ENCODE results near the gene GPC6.

GPC6 gene

GRCh38 chr13:93339550-93339949 is 112.9 kb downstream of the GPC6 start:
- no CpG with 5 or more reads among the region's 4 CpGs for WGBS (ENCODE audit: insufficient coverage, insufficient read length)
- no peaks in the 10 kb centered on the region; the same call in 1 of the 2 replicates for H3K4me1 ChIP-seq (ENCODE audit: control insufficient read depth, insufficient read depth, low read length)
- DNase-seq (ENCODE audit: low read depth, low spot score): no peak
- no peak overlapping the region for H3K27ac ChIP-seq (ENCODE audit: low read length)
- no peaks in the 10 kb centered on the region for H3K36me3 ChIP-seq (ENCODE audit: control insufficient read depth, insufficient read depth, low read length)
- no peak overlapping the region for H3K4me3 ChIP-seq (ENCODE audit: low read length)
- H3K9me3 ChIP-seq (ENCODE audit: control insufficient read depth, insufficient read depth, low read length): no peaks in the 10 kb centered on the region
- no peaks in the 10 kb centered on the region for H3K27me3 ChIP-seq (ENCODE audit: control insufficient read depth, insufficient read depth, low read length)

DNA sequence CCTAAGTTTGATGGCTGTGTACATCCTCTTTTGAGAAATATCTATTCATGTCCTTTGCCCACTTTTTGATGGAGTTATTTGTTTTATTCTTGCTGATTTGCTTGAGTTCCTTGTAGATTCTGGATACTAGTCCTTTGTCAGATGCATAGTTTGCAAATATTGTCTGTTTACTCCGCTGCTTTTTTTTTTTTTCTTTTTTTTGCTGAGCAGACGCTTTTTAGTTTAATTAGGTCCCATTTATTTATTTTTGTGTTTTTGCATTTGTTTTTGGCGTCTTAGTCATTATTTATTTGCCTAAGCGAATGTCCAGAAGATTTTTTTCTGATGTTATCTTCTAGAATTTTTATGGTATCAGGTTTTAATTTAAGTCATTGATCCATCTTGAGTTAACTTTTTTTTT is 114.9 kb downstream of the GPC6 start:
- no CpG with 5 or more reads among the region's 4 CpGs for WGBS (ENCODE audit: insufficient coverage, insufficient read length)
- no peaks in the 10 kb centered on the region for H3K27me3 ChIP-seq (ENCODE audit: control insufficient read depth, insufficient read depth, low read length)
- no peaks in the 10 kb centered on the region for H3K36me3 ChIP-seq (ENCODE audit: control insufficient read depth, insufficient read depth, low read length)
- H3K4me3 ChIP-seq (ENCODE audit: low read length): no peak overlapping the region
- H3K4me1 ChIP-seq (ENCODE audit: control insufficient read depth, insufficient read depth, low read length): no peaks in the 10 kb centered on the region; the same call in 1 of the 2 replicates
- no peaks in the 10 kb centered on the region for H3K9me3 ChIP-seq (ENCODE audit: control insufficient read depth, insufficient read depth, low read length)
- no peak overlapping the region for H3K27ac ChIP-seq (ENCODE audit: low read length)
- no peak for DNase-seq (ENCODE audit: low read depth, low spot score)

DNA sequence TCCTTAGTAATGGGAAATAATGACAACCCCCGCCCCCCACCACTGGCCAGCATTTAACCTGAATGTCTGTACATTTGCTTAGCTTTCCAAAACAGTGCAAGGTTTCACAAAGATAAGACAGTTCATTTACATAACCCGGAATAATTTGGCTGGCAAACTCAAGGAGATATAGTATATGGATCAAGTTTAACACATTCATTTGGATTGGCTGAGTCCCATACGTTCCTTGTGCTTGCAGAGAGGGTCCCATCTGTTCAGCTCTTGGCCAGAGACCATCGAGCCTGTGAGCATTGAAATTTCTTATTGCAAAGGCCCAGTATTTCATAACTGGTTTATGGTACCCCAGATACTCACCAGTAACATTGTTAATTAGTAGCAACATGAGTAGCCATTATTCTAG is 116.5 kb downstream of the GPC6 start:
- DNase-seq (ENCODE audit: low read depth, low spot score): no peak
- Histone ChIP-seq H3K9me3 (ENCODE audit: control insufficient read depth, insufficient read depth, low read length) (no peaks in the 10 kb centered on the region), H3K27ac (ENCODE audit: low read length) (no peak overlapping the region), H3K4me1 (ENCODE audit: control insufficient read depth, insufficient read depth, low read length) (no peaks in the 10 kb centered on the region; the same call in 1 of the 2 replicates), H3K4me3 (ENCODE audit: low read length) (no peak overlapping the region), H3K27me3 (ENCODE audit: control insufficient read depth, insufficient read depth, low read length) (no peaks in the 10 kb centered on the region), H3K36me3 (ENCODE audit: control insufficient read depth, insufficient read depth, low read length) (no peaks in the 10 kb centered on the region)
- no CpG with 5 or more reads among the region's 4 CpGs for WGBS (ENCODE audit: insufficient coverage, insufficient read length)

DNA sequence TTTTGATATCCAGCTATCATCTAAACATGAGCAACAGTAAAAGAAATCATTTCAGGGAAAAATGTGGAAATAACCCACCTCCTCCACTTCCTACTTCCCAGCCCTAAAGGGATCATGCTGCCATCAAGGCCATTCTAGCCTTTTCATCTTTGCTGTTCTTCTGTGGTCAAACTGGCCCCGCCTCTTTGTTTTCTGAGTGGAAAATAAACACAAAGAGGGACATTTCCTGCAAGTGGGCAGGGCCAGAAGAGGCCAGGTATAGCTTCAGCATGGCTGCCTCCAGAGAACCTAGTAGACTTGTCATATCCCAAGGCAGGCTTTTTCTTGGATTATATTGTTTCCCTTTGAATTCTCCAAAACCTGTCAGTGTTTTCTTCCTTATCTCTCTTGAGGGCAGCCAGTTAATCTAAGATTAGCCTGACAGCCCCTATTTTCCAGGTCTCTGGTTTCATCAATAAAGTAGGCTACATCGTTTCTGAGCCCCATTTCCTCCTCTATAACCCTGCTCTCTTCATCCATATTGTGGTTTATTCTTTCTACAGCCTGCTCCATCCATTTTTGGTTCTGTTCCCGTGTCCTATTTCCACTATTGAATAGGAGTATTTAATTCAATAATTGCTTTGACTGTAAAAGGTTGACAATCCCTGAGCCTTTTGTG is 117.6 kb downstream of the GPC6 start:
- no CpG with 5 or more reads among the region's 3 CpGs for WGBS (ENCODE audit: insufficient coverage, insufficient read length)
- H3K27me3 ChIP-seq (ENCODE audit: control insufficient read depth, insufficient read depth, low read length): no peaks in the 10 kb centered on the region

GRCh38 chr13:93345024-93345423 is 118.4 kb downstream of the GPC6 start:
- H3K36me3 ChIP-seq (ENCODE audit: control insufficient read depth, insufficient read depth, low read length): no peaks in the 10 kb centered on the region
- H3K4me3 ChIP-seq (ENCODE audit: low read length): no peak overlapping the region
- H3K4me1 ChIP-seq (ENCODE audit: control insufficient read depth, insufficient read depth, low read length): no peaks in the 10 kb centered on the region
- no peaks in the 10 kb centered on the region for H3K27me3 ChIP-seq (ENCODE audit: control insufficient read depth, insufficient read depth, low read length)
- no peak overlapping the region for H3K27ac ChIP-seq (ENCODE audit: low read length)
- DNase-seq (ENCODE audit: low read depth, low spot score): no peak
- no peaks in the 10 kb centered on the region for H3K9me3 ChIP-seq (ENCODE audit: control insufficient read depth, insufficient read depth, low read length)

More for the DNA sequence above, 117.6 kb downstream of the GPC6 start:
- no peaks in the 10 kb centered on the region for H3K4me1 ChIP-seq (ENCODE audit: control insufficient read depth, insufficient read depth, low read length)
- no peak overlapping the region for H3K27ac ChIP-seq (ENCODE audit: low read length)
- no peaks in the 10 kb centered on the region for H3K9me3 ChIP-seq (ENCODE audit: control insufficient read depth, insufficient read depth, low read length)
- no peaks in the 10 kb centered on the region for H3K36me3 ChIP-seq (ENCODE audit: control insufficient read depth, insufficient read depth, low read length)
- DNase-seq (ENCODE audit: low read depth, low spot score): no peak
- H3K4me3 ChIP-seq (ENCODE audit: low read length): no peak overlapping the region

- Histone ChIP-seq H3K4me3 (ENCODE audit: low read length) (no peak overlapping the region), H3K9me3 (ENCODE audit: control insufficient read depth, insufficient read depth, low read length) (no peaks in the 10 kb centered on the region), H3K4me1 (ENCODE audit: control insufficient read depth, insufficient read depth, low read length) (no peaks in the 10 kb centered on the region), H3K27ac (ENCODE audit: low read length) (no peak overlapping the region), H3K27me3 (ENCODE audit: control insufficient read depth, insufficient read depth, low read length) (no peaks in the 10 kb centered on the region), H3K36me3 (ENCODE audit: control insufficient read depth, insufficient read depth, low read length) (no peaks in the 10 kb centered on the region)
- no CpG with 5 or more reads among the region's 2 CpGs for WGBS (ENCODE audit: insufficient coverage, insufficient read length)
- no peak for DNase-seq (ENCODE audit: low read depth, low spot score)
Measured at GRCh38 chr13:93345770-93346169, 119.2 kb downstream of the GPC6 start.

DNA sequence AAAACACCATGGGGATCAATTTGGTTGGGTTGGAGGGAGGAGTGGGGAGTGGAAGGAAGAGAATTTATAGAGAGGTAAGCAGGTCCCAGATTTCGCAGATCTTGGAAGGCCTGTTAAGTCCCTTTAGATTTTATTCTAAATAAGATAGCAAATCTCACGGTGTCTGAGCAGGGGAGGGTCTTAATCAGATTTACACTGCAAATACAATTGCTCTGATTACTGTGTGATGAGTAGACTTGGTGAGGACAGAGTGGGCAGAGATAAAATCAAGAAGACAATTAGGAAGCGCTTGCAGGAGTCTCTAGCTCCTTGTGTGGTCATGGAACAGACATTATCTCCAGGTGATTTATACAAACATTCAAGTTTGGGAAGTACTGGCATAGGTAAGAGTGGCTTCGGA is 126.0 kb downstream of the GPC6 start:
- WGBS (ENCODE audit: insufficient coverage, insufficient read length): no CpG with 5 or more reads among the region's 4 CpGs
- Histone ChIP-seq H3K9me3 (ENCODE audit: control insufficient read depth, insufficient read depth, low read length) (no peaks in the 10 kb centered on the region), H3K27ac (ENCODE audit: low read length) (no peak overlapping the region), H3K27me3 (ENCODE audit: control insufficient read depth, insufficient read depth, low read length) (no peaks in the 10 kb centered on the region), H3K4me3 (ENCODE audit: low read length) (no peak overlapping the region), H3K36me3 (ENCODE audit: control insufficient read depth, insufficient read depth, low read length) (no peaks in the 10 kb centered on the region), H3K4me1 (ENCODE audit: control insufficient read depth, insufficient read depth, low read length) (no peaks in the 10 kb centered on the region)
- DNase-seq (ENCODE audit: low read depth, low spot score): no peak

- no peak for DNase-seq (ENCODE audit: low read depth, low spot score)
- Histone ChIP-seq H3K4me3 (ENCODE audit: low read length) (no peak overlapping the region), H3K36me3 (ENCODE audit: control insufficient read depth, insufficient read depth, low read length) (no peaks in the 10 kb centered on the region), H3K9me3 (ENCODE audit: control insufficient read depth, insufficient read depth, low read length) (no peaks in the 10 kb centered on the region), H3K4me1 (ENCODE audit: control insufficient read depth, insufficient read depth, low read length) (no peaks in the 10 kb centered on the region), H3K27me3 (ENCODE audit: control insufficient read depth, insufficient read depth, low read length) (no peaks in the 10 kb centered on the region), H3K27ac (ENCODE audit: low read length) (no peak overlapping the region)
- WGBS (ENCODE audit: insufficient coverage, insufficient read length): no CpG with 5 or more reads among the region's 3 CpGs
Measured at GRCh38 chr13:93355094-93355493, 128.5 kb downstream of the GPC6 start.

DNA sequence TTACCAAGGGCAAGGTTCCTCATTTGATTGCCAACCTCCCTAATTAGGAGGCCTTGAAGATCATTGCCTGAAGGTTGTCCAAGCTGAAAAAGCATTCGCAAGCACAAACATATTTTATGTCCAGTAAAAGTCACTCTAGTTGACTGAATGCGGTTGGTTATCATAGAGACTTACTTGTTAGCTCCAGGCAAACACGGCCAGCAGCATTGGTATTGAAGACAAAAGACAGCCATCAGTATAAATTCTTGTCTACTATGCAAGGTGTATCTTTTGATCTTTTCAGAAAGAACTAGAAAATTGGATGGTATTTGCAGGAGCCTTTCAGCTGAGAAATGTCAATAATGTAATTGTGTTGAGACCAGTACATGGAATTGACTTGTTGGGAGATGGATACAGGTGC is 129.9 kb downstream of the GPC6 start:
- H3K36me3 ChIP-seq (ENCODE audit: control insufficient read depth, insufficient read depth, low read length): no peaks in the 10 kb centered on the region
- DNase-seq (ENCODE audit: low read depth, low spot score): no peak
- H3K4me1 ChIP-seq (ENCODE audit: control insufficient read depth, insufficient read depth, low read length): no peaks in the 10 kb centered on the region
- no peak overlapping the region for H3K4me3 ChIP-seq (ENCODE audit: low read length)
- no peaks in the 10 kb centered on the region for H3K9me3 ChIP-seq (ENCODE audit: control insufficient read depth, insufficient read depth, low read length)
- H3K27me3 ChIP-seq (ENCODE audit: control insufficient read depth, insufficient read depth, low read length): no peaks in the 10 kb centered on the region
- H3K27ac ChIP-seq (ENCODE audit: low read length): no peak overlapping the region
- no CpG with 5 or more reads among the region's 3 CpGs for WGBS (ENCODE audit: insufficient coverage, insufficient read length)

- no CpG with 5 or more reads among the region's 4 CpGs for WGBS (ENCODE audit: insufficient coverage, insufficient read length)
Measured at GRCh38 chr13:93360021-93360420, 133.4 kb downstream of the GPC6 start.

DNA sequence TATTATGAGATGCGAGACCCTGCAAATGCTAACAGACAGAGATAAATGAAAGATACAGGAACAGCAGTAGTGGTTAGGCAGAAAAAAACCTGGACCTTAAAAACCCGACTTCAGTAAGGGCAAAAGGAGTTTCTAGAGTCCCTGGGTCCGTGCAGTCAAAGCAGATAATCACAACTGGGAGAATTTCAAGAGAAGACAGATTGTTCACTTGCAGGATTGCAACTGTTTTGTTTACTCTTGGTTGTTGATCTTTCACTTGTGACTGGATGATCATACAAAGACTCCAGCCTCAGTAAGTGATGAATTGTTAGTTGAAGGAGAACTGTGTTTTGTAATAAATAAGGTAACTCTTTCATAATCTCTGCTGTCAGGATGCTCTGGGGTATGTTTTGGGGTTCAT is 135.1 kb downstream of the GPC6 start:
- H3K36me3 ChIP-seq (ENCODE audit: control insufficient read depth, insufficient read depth, low read length): no peaks in the 10 kb centered on the region
- no CpG with 5 or more reads among the region's 3 CpGs for WGBS (ENCODE audit: insufficient coverage, insufficient read length)
- no peaks in the 10 kb centered on the region for H3K27me3 ChIP-seq (ENCODE audit: control insufficient read depth, insufficient read depth, low read length)
- no peaks in the 10 kb centered on the region for H3K9me3 ChIP-seq (ENCODE audit: control insufficient read depth, insufficient read depth, low read length)
- DNase-seq (ENCODE audit: low read depth, low spot score): no peak
- no peaks in the 10 kb centered on the region for H3K4me1 ChIP-seq (ENCODE audit: control insufficient read depth, insufficient read depth, low read length)
- H3K27ac ChIP-seq (ENCODE audit: low read length): no peak overlapping the region
- H3K4me3 ChIP-seq (ENCODE audit: low read length): no peak overlapping the region

More at GRCh38 chr13:93360021-93360420, 133.4 kb downstream of the GPC6 start:
- H3K27ac ChIP-seq (ENCODE audit: low read length): no peak overlapping the region
- no peaks in the 10 kb centered on the region for H3K27me3 ChIP-seq (ENCODE audit: control insufficient read depth, insufficient read depth, low read length)
- no peak for DNase-seq (ENCODE audit: low read depth, low spot score)
- no peaks in the 10 kb centered on the region for H3K36me3 ChIP-seq (ENCODE audit: control insufficient read depth, insufficient read depth, low read length)
- H3K9me3 ChIP-seq (ENCODE audit: control insufficient read depth, insufficient read depth, low read length): no peaks in the 10 kb centered on the region
- H3K4me3 ChIP-seq (ENCODE audit: low read length): no peak overlapping the region
- no peaks in the 10 kb centered on the region for H3K4me1 ChIP-seq (ENCODE audit: control insufficient read depth, insufficient read depth, low read length)

Data from iPS DF 6.9 (cell line).